IMR-90 (cell line): ENCODE measurements around the gene MYH9.

Experiments used
- BHLHE40 ChIP-seq: fragments of 150-350 bp; IDR thresholded peaks from 2 replicates; pipeline ENCODE4 v1.6.1; 2016; ENCODE audit warnings: mild to moderate bottlenecking, low read depth, low read length
- CEBPB ChIP-seq: IDR thresholded peaks from 2 replicates; pipeline ENCODE4 v1.6.1; 2012; ENCODE audit warnings: low read depth, low read length, improper control_type of control experiment
- FOS ChIP-seq: fragments of 150-350 bp; IDR thresholded peaks from 2 replicates; pipeline ENCODE4 v1.6.1; 2016; ENCODE audit warnings: low read depth, low read length
- MAFK ChIP-seq: IDR thresholded peaks from 2 replicates; pipeline ENCODE4 v1.6.1; 2012; ENCODE audit warnings: low read depth, low read length, improper control_type of control experiment
- MAZ ChIP-seq: IDR thresholded peaks from 2 replicates; pipeline ENCODE4 v1.6.1; 2012; ENCODE audit warnings: low read depth, mild to moderate bottlenecking, low read length, improper control_type of control experiment, moderate library complexity, borderline replicate concordance
- MXI1 ChIP-seq: IDR thresholded peaks from 2 replicates; pipeline ENCODE4 v1.6.1; 2012; ENCODE audit warnings: low read depth, mild to moderate bottlenecking, low read length, moderate library complexity, borderline replicate concordance
- POLR2A ChIP-seq: IDR thresholded peaks from 2 replicates; pipeline ENCODE4 v1.6.1; 2012; ENCODE audit warnings: mild to moderate bottlenecking, low read depth, low read length
- RAD21 ChIP-seq: IDR thresholded peaks from 2 replicates; pipeline ENCODE4 v1.6.1; 2012; ENCODE audit warnings: low read length, improper control_type of control experiment
- RCOR1 ChIP-seq: IDR thresholded peaks from 2 replicates; pipeline ENCODE4 v1.6.1; 2012; ENCODE audit warnings: mild to moderate bottlenecking, low read length, improper control_type of control experiment; ENCODE audit not compliant: insufficient replicate concordance
- RFX5 ChIP-seq: IDR thresholded peaks from 2 replicates; pipeline ENCODE4 v1.8.0; 2012; ENCODE audit warnings: low read depth, mild to moderate bottlenecking, low read length, moderate library complexity
- SMC3 ChIP-seq: fragments of 150-350 bp; IDR thresholded peaks from 2 replicates; pipeline ENCODE4 v1.6.1; 2016; ENCODE audit warnings: low read depth, mild to moderate bottlenecking, antibody characterized with exemption, low read length, moderate library complexity
- USF2 ChIP-seq: fragments of 150-350 bp; IDR thresholded peaks from 2 replicates; pipeline ENCODE4 v1.6.1; 2017; ENCODE audit warnings: mild to moderate bottlenecking, antibody characterized with exemption, low read length, low read depth
- TF ChIP-seq, protein P1 (sequence below): conservative IDR thresholded peaks from 2 replicates; pipeline ENCODE4 v1.5.1; 2012; ENCODE audit warnings: mild to moderate bottlenecking, low read depth, low read length, improper control_type of control experiment

GRCh38 chr22:36334081-36334820, 53.5 kb downstream of the MYH9 start:
- TF ChIP-seq, protein P1, sequence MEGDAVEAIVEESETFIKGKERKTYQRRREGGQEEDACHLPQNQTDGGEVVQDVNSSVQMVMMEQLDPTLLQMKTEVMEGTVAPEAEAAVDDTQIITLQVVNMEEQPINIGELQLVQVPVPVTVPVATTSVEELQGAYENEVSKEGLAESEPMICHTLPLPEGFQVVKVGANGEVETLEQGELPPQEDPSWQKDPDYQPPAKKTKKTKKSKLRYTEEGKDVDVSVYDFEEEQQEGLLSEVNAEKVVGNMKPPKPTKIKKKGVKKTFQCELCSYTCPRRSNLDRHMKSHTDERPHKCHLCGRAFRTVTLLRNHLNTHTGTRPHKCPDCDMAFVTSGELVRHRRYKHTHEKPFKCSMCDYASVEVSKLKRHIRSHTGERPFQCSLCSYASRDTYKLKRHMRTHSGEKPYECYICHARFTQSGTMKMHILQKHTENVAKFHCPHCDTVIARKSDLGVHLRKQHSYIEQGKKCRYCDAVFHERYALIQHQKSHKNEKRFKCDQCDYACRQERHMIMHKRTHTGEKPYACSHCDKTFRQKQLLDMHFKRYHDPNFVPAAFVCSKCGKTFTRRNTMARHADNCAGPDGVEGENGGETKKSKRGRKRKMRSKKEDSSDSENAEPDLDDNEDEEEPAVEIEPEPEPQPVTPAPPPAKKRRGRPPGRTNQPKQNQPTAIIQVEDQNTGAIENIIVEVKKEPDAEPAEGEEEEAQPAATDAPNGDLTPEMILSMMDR = no peak
- TF ChIP-seq POLR2A (no peak), RAD21 (no peak), USF2 (no peak), SMC3 (no peak), RCOR1 (no peak), MAZ (no peak), MXI1 (no peak), MAFK (no peak), FOS (no peak), RFX5 (no peak), CEBPB (no peak), BHLHE40 (no peak)
